Keratinocyte (primary cell): ENCODE measurements around the gene GSTM4. TPM values are rescaled to one million over a fixed set of nuclear protein-coding genes. Genes with fewer than 3 reads are reported as not detected.

Experiments used
- DNase-seq: peaks from one replicate; pipeline ENCODE4 v3.0.0-alpha.2; 2011; ENCODE audit warnings: low read depth, missing footprints, low spot score
- FAIRE-seq: peaks from 2 replicates; lab custom pipeline; 2011; peaks lifted over from hg19 to GRCh38; lab: Jason Lieb, UNC
- H2AFZ ChIP-seq: 2 replicates; pipeline ENCODE4 v1.6.0; 2012; ENCODE audit warnings: low read length, control low read depth, inconsistent platforms; ENCODE audit not compliant: control insufficient read depth
- H3K27ac ChIP-seq: 2 replicates; pipeline ENCODE4 v1.5.1; 2011; ENCODE audit warnings: low read length; ENCODE audit not compliant: control insufficient read depth, insufficient read depth
- H3K27me3 ChIP-seq: 3 replicates; pipeline ENCODE4 v1.6.0; 2011; ENCODE audit warnings: low read length; ENCODE audit not compliant: control insufficient read depth, insufficient read depth; ENCODE audit errors: extremely low read depth
- H3K36me3 ChIP-seq, 2 experiments: 2 replicates in 1 of 2; 3 replicates in 1 of 2; pipeline ENCODE4 v1.5.1; 2011; ENCODE audit warnings: low read length in 2 of 2, mild to moderate bottlenecking in 1 of 2; ENCODE audit not compliant: control insufficient read depth in 2 of 2, insufficient read depth in 2 of 2; ENCODE audit errors: extremely low read depth in 1 of 2
- H3K4me1 ChIP-seq: 3 replicates; pipeline ENCODE4 v1.5.1; 2011; ENCODE audit warnings: low read length; ENCODE audit not compliant: control insufficient read depth, insufficient read depth; ENCODE audit errors: extremely low read depth
- H3K4me2 ChIP-seq: 3 replicates; pipeline ENCODE4 v1.6.0; 2011; ENCODE audit warnings: low read depth, low read length; ENCODE audit not compliant: control insufficient read depth, insufficient read depth; ENCODE audit errors: extremely low read depth
- H3K4me3 ChIP-seq, 3 experiments: fragments of 200-600 bp in 1 of 3; sonication (generic) in 1 of 3; 2 replicates in 2 of 3; 3 replicates in 1 of 3; pipeline ENCODE4 v1.5.1; 2011 to 2016; ENCODE audit warnings: low read length in 3 of 3, mild to moderate bottlenecking in 3 of 3, control low read depth in 2 of 3, inconsistent platforms in 1 of 3, low read depth in 1 of 3, mixed read lengths in 1 of 3, mixed run types in 1 of 3, moderate library complexity in 1 of 3; ENCODE audit not compliant: control insufficient read depth in 2 of 3, insufficient read depth in 2 of 3; ENCODE audit errors: extremely low read depth in 1 of 3
- H3K79me2 ChIP-seq: 2 replicates; pipeline ENCODE4 v1.6.0; 2012; ENCODE audit warnings: low read length; ENCODE audit not compliant: control insufficient read depth, insufficient read depth
- H3K9ac ChIP-seq: 3 replicates; pipeline ENCODE4 v1.6.0; 2011; ENCODE audit warnings: low read length; ENCODE audit not compliant: control insufficient read depth, insufficient read depth; ENCODE audit errors: extremely low read depth
- H3K9me1 ChIP-seq: 3 replicates; pipeline ENCODE4 v1.6.0; 2011; ENCODE audit warnings: low read length; ENCODE audit not compliant: control insufficient read depth, insufficient read depth; ENCODE audit errors: extremely low read depth
- H3K9me3 ChIP-seq: 2 replicates; pipeline ENCODE4 v1.5.1; 2012; ENCODE audit warnings: low read depth, low read length; ENCODE audit not compliant: control insufficient read depth
- H4K20me1 ChIP-seq: 3 replicates; pipeline ENCODE4 v1.6.0; 2011; ENCODE audit warnings: low read length; ENCODE audit not compliant: control insufficient read depth, insufficient read depth; ENCODE audit errors: extremely low read depth
- CTCF ChIP-seq, 3 experiments: IDR thresholded peaks in 1 of 3; conservative IDR thresholded peaks in 1 of 3; optimal IDR thresholded peaks in 1 of 3; 2 replicates in 2 of 3; 3 replicates in 1 of 3; pipeline versions ENCODE3 to v1.5.1; 2011; ENCODE audit warnings: low read length in 3 of 3, mild to moderate bottlenecking in 3 of 3, moderate library complexity in 2 of 3, control low read depth in 1 of 3, inconsistent platforms in 1 of 3; ENCODE audit not compliant: insufficient read depth in 2 of 3; ENCODE audit errors: extremely low read depth in 1 of 3
- EZH2 ChIP-seq: IDR thresholded peaks from one replicate; pipeline ENCODE4 v1.6.1; 2012; ENCODE audit warnings: inconsistent platforms, mild to moderate bottlenecking, low read length, moderate library complexity
- dilution Hi-C: fragments of 300-500 bp; cut with MboI; formaldehyde crosslinking; loops from one replicate; pipeline ENCODE4 v1.7.0; 2020; ENCODE audit warnings: low sequenced_read_pairs; ENCODE audit not compliant: extremely low pct_ligation_motif_present
- polyA plus RNA-seq, 5 experiments: library from polyadenylated mRNA; depleted of rRNA in 3 of 5; stranded (reverse) in 3 of 5; stranded (forward) in 1 of 5; unstranded in 1 of 5; fragments of >200 nt; gene quantifications; 1 replicate in 1 of 5; 2 replicates in 3 of 5; 3 replicates in 1 of 5; pipeline versions ENCODE4 v1.2.1 to v1.2.3, GENCODE V29; 2011 to 2012; ENCODE audit warnings: missing spikeins in 2 of 5, low read depth in 1 of 5, low replicate concordance in 1 of 5

The GSTM4 gene
- polyA plus RNA-seq, 1 donor (not counting 4 experiments of a cell fraction or from before 2014, with no cell fraction given), result 15.9 TPM

- no peak overlapping the region for H2AFZ ChIP-seq
- H3K4me3 ChIP-seq, result no peak overlapping the region
- H3K27me3 ChIP-seq, result no peaks in the 10 kb centered on the region
- H3K79me2 ChIP-seq, result peaks cover 15% of the 10 kb centered on the region
- no peak overlapping the region for H3K27ac ChIP-seq
- H4K20me1 ChIP-seq, result no peaks in the 10 kb centered on the region
- H3K4me2 ChIP-seq, result no peak overlapping the region
- TF ChIP-seq CTCF (optimal IDR thresholded peaks at IDR 0.05 in 1 of 3, IDR thresholded peaks at IDR 0.05 in 1 of 3, conservative IDR thresholded peaks at IDR 0.05 in 1 of 3; ENCODE audit: extremely low read depth in 1 of 3, insufficient read depth in 2 of 3, low read length in 3 of 3) (no peak), EZH2 (no peak)
- H3K4me1 ChIP-seq, result peaks cover 24% of the 10 kb centered on the region
- dilution Hi-C loops, result no loop called here
- H3K9me1 ChIP-seq, result no peaks in the 10 kb centered on the region
- FAIRE-seq, result no peak
- H3K9ac ChIP-seq, result no peak overlapping the region
- no peaks in the 10 kb centered on the region for H3K36me3 ChIP-seq
- DNase-seq, result no peak
- H3K9me3 ChIP-seq, result no peaks in the 10 kb centered on the region
Observed at GRCh38 chr1:109616391-109616790, 39.5 kb upstream of the GSTM4 start.

GRCh38 chr1:109617291-109617801 lies 38.6 kb upstream of the GSTM4 start:
- Histone ChIP-seq H4K20me1 (no peaks in the 10 kb centered on the region), H3K9me3 (no peaks in the 10 kb centered on the region), H3K27ac (no peak overlapping the region), H3K36me3 (no peaks in the 10 kb centered on the region), H3K27me3 (no peaks in the 10 kb centered on the region), H3K9me1 (no peaks in the 10 kb centered on the region), H3K79me2 (peaks cover 24% of the 10 kb centered on the region), H3K4me2 (no peak overlapping the region), H3K4me3 (no peak overlapping the region), H3K9ac (no peak overlapping the region), H2AFZ (no peak overlapping the region), H3K4me1 (peaks cover 30% of the 10 kb centered on the region)
- DNase-seq (no peak), FAIRE-seq (no peak)
- dilution Hi-C loops, result no loop called here
- peak in 1 of 3 experiments; percentile 49 for TF ChIP-seq CTCF (optimal IDR thresholded peaks at IDR 0.05 in 1 of 3, IDR thresholded peaks at IDR 0.05 in 1 of 3, conservative IDR thresholded peaks at IDR 0.05 in 1 of 3; ENCODE audit: extremely low read depth in 1 of 3, insufficient read depth in 2 of 3, low read length in 3 of 3)
- TF ChIP-seq EZH2, result no peak
